K562 (cell line): ENCODE measurements around the gene POU4F2. TPM values are rescaled to one million over a fixed set of nuclear protein-coding genes. Genes with fewer than 3 reads are reported as not detected.

Source experiments
- ATAC-seq: fragments of 200-7000 bp; cut with Tn5 transposase; 3 replicates; pipeline ENCODE4 v1.9.1; 2020; ENCODE audit warnings: moderate library complexity
- BruUV-seq: library from RNA; stranded (reverse); fragments of 400-500 nt; replicated peaks from 2 replicates; lab custom pipeline; 2021; lab: Mats Ljungman, UMichigan
- CTCF ChIA-PET: fragments of 300-600 bp; formaldehyde crosslinking; extraction: SDS; loops from one replicate; lab custom pipeline; 2021; ENCODE audit warnings: low intra/inter-chr PET ratio; lab: Yijun Ruan, JAX
- POLR2A ChIA-PET: fragments of 300-600, 350-650 bp; sonication (Branson Sonifier 250); formaldehyde crosslinking; extraction: SDS; loops from one replicate; lab custom pipeline; 2021; ENCODE audit warnings: antibody characterized with exemption, inconsistent platforms; lab: Yijun Ruan, JAX
- DNase-seq, 4 experiments: peaks; one replicate each; pipeline versions ENCODE4 v3.0.0 to v3.0.0-alpha.2; 2011 to 2018; ENCODE audit warnings: low spot score in 3 of 4, mixed read lengths in 3 of 4; ENCODE audit errors: extremely low read depth in 1 of 4
- FAIRE-seq: peaks from 2 replicates; lab custom pipeline; 2011; peaks lifted over from hg19 to GRCh38; lab: Jason Lieb, UNC
- H2AFZ ChIP-seq: 2 replicates; pipeline ENCODE4 v1.6.0; 2011; ENCODE audit warnings: low read depth, low read length, control low read depth, inconsistent platforms
- H3K27ac ChIP-seq: fragments of 200-600 bp; 3 replicates; pipeline ENCODE4 v1.8.0; 2011; ENCODE audit warnings: low read depth, mild to moderate bottlenecking, control low read depth, inconsistent platforms, low read length, moderate library complexity, mixed read lengths; ENCODE audit errors: extremely low read depth
- H3K27me3 ChIP-seq, 2 experiments: fragments of 300-600 bp in 1 of 2; 2 replicates in 1 of 2; 3 replicates in 1 of 2; pipeline versions ENCODE4 v1.6.0 to v1.8.0; 2011; ENCODE audit warnings: inconsistent platforms in 2 of 2, low read length in 2 of 2, mild to moderate bottlenecking in 1 of 2, mixed read lengths in 1 of 2, moderate library complexity in 1 of 2; ENCODE audit not compliant: control insufficient read depth in 2 of 2, insufficient read depth in 2 of 2
- H3K36me3 ChIP-seq: fragments of 300-600 bp; 3 replicates; pipeline ENCODE4 v1.8.0; 2011; ENCODE audit warnings: mild to moderate bottlenecking, low read length, inconsistent platforms; ENCODE audit not compliant: control insufficient read depth, insufficient read depth
- H3K4me1 ChIP-seq, 2 experiments: fragments of 200-600 bp in 1 of 2; replicated peaks in 1 of 2; 2 replicates in 1 of 2; 3 replicates in 1 of 2; pipeline versions ENCODE4 v1.5.1 to v1.8.0; 2011; ENCODE audit warnings: inconsistent platforms in 2 of 2, low read length in 2 of 2, mild to moderate bottlenecking in 1 of 2, mixed read lengths in 1 of 2, moderate library complexity in 1 of 2; ENCODE audit not compliant: control insufficient read depth in 2 of 2, insufficient read depth in 2 of 2
- H3K4me2 ChIP-seq: 2 replicates; pipeline ENCODE4 v1.6.1; 2011; ENCODE audit warnings: low read length, control low read depth, inconsistent platforms, mixed read lengths; ENCODE audit not compliant: insufficient read depth
- H3K4me3 ChIP-seq: fragments of 200-600 bp; sonication (generic), shearing (Covaris generic); 2 replicates; pipeline ENCODE4 v1.5.1; 2016; ENCODE audit warnings: control low read depth, inconsistent platforms
- H3K79me2 ChIP-seq: fragments of 200-600 bp; 3 replicates; pipeline ENCODE4 v1.8.0; 2011; ENCODE audit warnings: low read length, inconsistent platforms; ENCODE audit not compliant: control insufficient read depth, insufficient read depth
- H3K9ac ChIP-seq, 2 experiments: 2 replicates each; pipeline versions ENCODE4 v1.6.0 to v1.6.1; 2011; ENCODE audit warnings: low read depth in 2 of 2, low read length in 2 of 2, control low read depth in 1 of 2, inconsistent platforms in 1 of 2, mild to moderate bottlenecking in 1 of 2, mixed read lengths in 1 of 2; ENCODE audit not compliant: insufficient read depth in 1 of 2
- H3K9me1 ChIP-seq: one replicate; pipeline ENCODE4 v1.6.0; 2011; ENCODE audit warnings: inconsistent platforms, mild to moderate bottlenecking, low read length, moderate library complexity; ENCODE audit not compliant: control insufficient read depth, insufficient read depth
- H3K9me3 ChIP-seq: replicated peaks from 2 replicates; pipeline ENCODE4 v1.5.1; 2011; ENCODE audit warnings: low read depth, low read length, inconsistent platforms; ENCODE audit not compliant: control insufficient read depth, insufficient read depth
- H4K20me1 ChIP-seq: replicated peaks from 2 replicates; pipeline ENCODE4 v1.6.1; 2011; ENCODE audit warnings: low read length, inconsistent platforms, mixed read lengths; ENCODE audit not compliant: control insufficient read depth, insufficient read depth
- TAF7 ChIP-seq: fragments of 450-650 bp; IDR thresholded peaks from 2 replicates; pipeline ENCODE4 v1.6.1; 2016; ENCODE audit warnings: missing genetic modification characterization, missing compliant biosample characterization
- WGBS: fragments of 100-300 bp; shearing (Covaris generic); methylation state at CpG from one replicate; pipeline ENCODE4 v1.1.6; 2016; ENCODE audit warnings: low coverage, mixed read lengths; ENCODE audit not compliant: insufficient coverage; ENCODE audit errors: missing lambda C conversion rate; 5-methylcytosine and 5-hydroxymethylcytosine counted together
- in situ Hi-C: fragments of 300-500 bp; cut with MboI; formaldehyde crosslinking; loops from 4 replicates; pipeline ENCODE4 v1.15.0; 2018; ENCODE audit warnings: inconsistent platforms, mixed read lengths
- intact Hi-C: fragments of 100-400 bp; cut with micrococcal nuclease; formaldehyde crosslinking; loops from 2 replicates; pipeline ENCODE4 v1.14.2; 2022
- polyA plus RNA-seq, 8 experiments: library from polyadenylated mRNA; depleted of rRNA in 4 of 8; stranded (reverse) in 5 of 8; unstranded in 3 of 8; fragments of >200 nt; fragmentation: Nextera tagmentation in 2 of 8; fragmentation: Illumina TruSeq in 1 of 8; extraction: Ambion mirVana in 2 of 8; extraction: Trizol in 1 of 8; gene quantifications; 2 replicates each; pipeline versions ENCODE4 v1.2.1 to v1.2.3, GENCODE V29; 2011 to 2014; ENCODE audit warnings: inconsistent platforms in 1 of 8, missing spikeins in 1 of 8
- total RNA-seq, 7 experiments: library from RNA; depleted of rRNA in 6 of 7; stranded (reverse); fragments of >200 nt in 6 of 7; fragmentation: Illumina TruSeq in 2 of 7; extraction: Trizol in 2 of 7; gene quantifications; 2 replicates each; pipeline versions ENCODE4 v1.2.1 to v1.2.3, GENCODE V29; 2011 to 2021; ENCODE audit warnings: low replicate concordance in 1 of 7
- TF ChIP-seq, protein P1 (sequence below): sonication (generic); formaldehyde crosslinking; IDR thresholded peaks from 2 replicates; pipeline ENCODE4 v1.5.0; 2020; ENCODE audit warnings: missing genetic modification reagents
- TF ChIP-seq, protein P2 (sequence below): IDR thresholded peaks from 2 replicates; pipeline ENCODE4 v1.6.1; 2011; ENCODE audit not compliant: insufficient read length; ENCODE audit errors: extremely low read depth

The POU4F2 gene
- total and polyA plus RNA-seq, 9 of the 15 experiments (the other 6 are each of a cell fraction or from before 2014, with no cell fraction given) = not detected

DNA sequence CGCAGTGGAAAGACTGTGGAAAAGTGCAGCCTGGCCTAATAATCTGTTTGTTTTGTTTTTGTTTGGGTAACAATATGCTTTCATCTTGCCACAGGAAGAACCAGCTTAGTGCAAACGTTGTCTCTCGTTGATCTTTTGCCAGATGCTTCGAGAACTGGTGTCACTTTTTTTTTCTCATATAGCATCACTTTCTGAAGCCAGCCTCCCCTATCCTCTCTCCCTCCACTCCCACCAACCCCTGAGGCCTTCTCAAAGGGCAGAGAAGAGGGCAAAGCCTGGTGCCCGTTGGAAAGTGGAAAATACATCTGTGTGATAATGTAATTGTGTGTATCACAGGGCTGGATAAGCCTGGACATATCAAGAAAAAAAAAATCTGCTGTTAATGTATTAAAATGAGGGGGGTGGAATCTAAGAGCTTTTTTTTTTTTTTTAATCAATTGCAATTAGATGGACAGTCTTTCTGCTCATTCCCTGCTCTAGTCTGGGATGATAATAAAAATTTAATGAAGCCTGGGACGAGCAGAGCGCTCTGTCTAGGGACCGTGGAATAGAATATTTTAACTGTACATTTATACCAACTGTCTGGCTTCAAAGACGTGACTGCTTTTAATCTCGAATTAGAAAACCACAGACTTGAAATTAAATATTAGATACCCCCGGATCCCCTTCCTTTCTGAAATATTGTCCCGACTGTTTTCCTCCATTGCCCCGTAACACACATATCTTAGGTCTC lies 8.1 kb downstream of the POU4F2 start:
- POLR2A ChIA-PET = no interaction called here
- no peaks in the 10 kb centered on the region for H3K9me3 ChIP-seq
- peaks cover 0 to 8% of the 10 kb centered on the region in 2 experiments; a peak in 2 of 5 replicates for H3K27me3 ChIP-seq
- H3K79me2 ChIP-seq = no peaks in the 10 kb centered on the region
- ATAC-seq (no peak), FAIRE-seq (no peak), DNase-seq (no peak)
- no peak overlapping the region for H3K4me3 ChIP-seq
- H3K4me2 ChIP-seq = no peak overlapping the region
- WGBS = 1% methylated on average over 12 of the region's 13 CpGs
- no peaks in the 10 kb centered on the region for H3K36me3 ChIP-seq
- CTCF ChIA-PET = no interaction called here
- no peak overlapping the region for H3K9ac ChIP-seq
- in situ Hi-C loops = no loop called here
- no peaks in the 10 kb centered on the region for H4K20me1 ChIP-seq
- BruUV-seq = no TSS peak
- TF ChIP-seq, protein P1, sequence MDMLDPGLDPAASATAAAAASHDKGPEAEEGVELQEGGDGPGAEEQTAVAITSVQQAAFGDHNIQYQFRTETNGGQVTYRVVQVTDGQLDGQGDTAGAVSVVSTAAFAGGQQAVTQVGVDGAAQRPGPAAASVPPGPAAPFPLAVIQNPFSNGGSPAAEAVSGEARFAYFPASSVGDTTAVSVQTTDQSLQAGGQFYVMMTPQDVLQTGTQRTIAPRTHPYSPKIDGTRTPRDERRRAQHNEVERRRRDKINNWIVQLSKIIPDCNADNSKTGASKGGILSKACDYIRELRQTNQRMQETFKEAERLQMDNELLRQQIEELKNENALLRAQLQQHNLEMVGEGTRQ (CRISPR knock-in tag) = no peak
- TF ChIP-seq, protein P2, sequence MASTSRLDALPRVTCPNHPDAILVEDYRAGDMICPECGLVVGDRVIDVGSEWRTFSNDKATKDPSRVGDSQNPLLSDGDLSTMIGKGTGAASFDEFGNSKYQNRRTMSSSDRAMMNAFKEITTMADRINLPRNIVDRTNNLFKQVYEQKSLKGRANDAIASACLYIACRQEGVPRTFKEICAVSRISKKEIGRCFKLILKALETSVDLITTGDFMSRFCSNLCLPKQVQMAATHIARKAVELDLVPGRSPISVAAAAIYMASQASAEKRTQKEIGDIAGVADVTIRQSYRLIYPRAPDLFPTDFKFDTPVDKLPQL = no peak
- no peak for TF ChIP-seq TAF7
- H3K4me1 ChIP-seq = no peaks in the 10 kb centered on the region
- no peaks in the 10 kb centered on the region for H3K9me1 ChIP-seq
- intact Hi-C loops = loop anchor here (10.0 kb wide), 1 partner anchor 302 kb away; no protein-coding TSS in a partner anchor
- no peak overlapping the region for H3K27ac ChIP-seq
- H2AFZ ChIP-seq = no peak overlapping the region
